ENCODE data around the gene SHPK. TPM values are rescaled to one million over a fixed set of nuclear protein-coding genes. Genes with fewer than 3 reads are reported as not detected.

SHPK gene
- total RNA-seq, 2 experiments from 2014 or later = 11.9 to 12.3 TPM

GRCh38 chr17:3668279-3669084 is 32.4 kb upstream of the SHPK start, which contains the start of the genes EMC6 and TAX1BP3:
TSS of gene EMC6 (plus strand) at chr17:3668812. CDS start at chr17:3669147, 335 bp downstream.
TSS of gene TAX1BP3 (minus strand) at chr17:3668578. CDS start at chr17:3668526, 52 bp downstream.
- Mint-ChIP-seq H3K27me3 (no peaks in the 10 kb centered on the region), H3K4me1 (peaks cover 17% of the 10 kb centered on the region), H3K27ac (peak within 1 kb of the TSS; percentile 92), H3K4me3 (peak within 1 kb of the TSS; percentile 95), H3K9me3 (no peaks in the 10 kb centered on the region), H3K36me3 (peaks cover 16% of the 10 kb centered on the region)
- peak; percentile 100 for DNase-seq

GRCh38 chr17:3667366-3668278 is 31.6 kb upstream of the SHPK start:
- Mint-ChIP-seq H3K4me1 (peaks cover 17% of the 10 kb centered on the region), H3K4me3 (peak overlapping the region; percentile 95), H3K27me3 (no peaks in the 10 kb centered on the region), H3K36me3 (peaks cover 16% of the 10 kb centered on the region), H3K27ac (no peak overlapping the region), H3K9me3 (no peaks in the 10 kb centered on the region)
- peak; percentile 13 for DNase-seq

- H3K4me1 Mint-ChIP-seq = peaks cover 17% of the 10 kb centered on the region
Observed at GRCh38 chr17:3666516-3666915, 30.5 kb upstream of the SHPK start.

GRCh38 chr17:3665834-3666233 is 29.8 kb upstream of the SHPK start:
- no peak for DNase-seq
- Mint-ChIP-seq H3K4me1 (peaks cover 17% of the 10 kb centered on the region), H3K27ac (no peak overlapping the region), H3K36me3 (peaks cover 16% of the 10 kb centered on the region), H3K4me3 (no peak overlapping the region), H3K27me3 (no peaks in the 10 kb centered on the region), H3K9me3 (no peaks in the 10 kb centered on the region)

More at GRCh38 chr17:3666516-3666915, 30.5 kb upstream of the SHPK start:
- H3K9me3 Mint-ChIP-seq = no peaks in the 10 kb centered on the region
- no peak overlapping the region for H3K27ac Mint-ChIP-seq
- peaks cover 16% of the 10 kb centered on the region for H3K36me3 Mint-ChIP-seq
- H3K4me3 Mint-ChIP-seq = no peak overlapping the region
- no peak for DNase-seq
- no peaks in the 10 kb centered on the region for H3K27me3 Mint-ChIP-seq

GRCh38 chr17:3663102-3664011 is 27.3 kb upstream of the SHPK start:
- H3K4me1 Mint-ChIP-seq = peaks cover 5% of the 10 kb centered on the region
- no peak for DNase-seq
- H3K27me3 Mint-ChIP-seq = no peaks in the 10 kb centered on the region
- no peaks in the 10 kb centered on the region for H3K9me3 Mint-ChIP-seq
- no peak overlapping the region for H3K4me3 Mint-ChIP-seq
- no peak overlapping the region for H3K27ac Mint-ChIP-seq
- no peaks in the 10 kb centered on the region for H3K36me3 Mint-ChIP-seq

- Mint-ChIP-seq H3K4me1 (no peaks in the 10 kb centered on the region), H3K27me3 (no peaks in the 10 kb centered on the region), H3K4me3 (no peak overlapping the region), H3K27ac (no peak overlapping the region), H3K36me3 (no peaks in the 10 kb centered on the region), H3K9me3 (no peaks in the 10 kb centered on the region)
- no peak for DNase-seq
Observed at GRCh38 chr17:3660311-3660891, 24.4 kb upstream of the SHPK start.

GRCh38 chr17:3659541-3660111 is 23.6 kb upstream of the SHPK start:
- no peak overlapping the region for H3K4me3 Mint-ChIP-seq
- no peaks in the 10 kb centered on the region for H3K4me1 Mint-ChIP-seq
- no peak for DNase-seq
- H3K9me3 Mint-ChIP-seq = no peaks in the 10 kb centered on the region
- H3K27me3 Mint-ChIP-seq = no peaks in the 10 kb centered on the region
- H3K36me3 Mint-ChIP-seq = no peaks in the 10 kb centered on the region
- H3K27ac Mint-ChIP-seq = no peak overlapping the region

GRCh38 chr17:3658784-3659449 is 22.9 kb upstream of the SHPK start:
- H3K4me1 Mint-ChIP-seq = no peaks in the 10 kb centered on the region
- no peak overlapping the region for H3K27ac Mint-ChIP-seq
- no peaks in the 10 kb centered on the region for H3K9me3 Mint-ChIP-seq
- no peaks in the 10 kb centered on the region for H3K36me3 Mint-ChIP-seq
- H3K4me3 Mint-ChIP-seq = no peak overlapping the region
- DNase-seq = no peak
- no peaks in the 10 kb centered on the region for H3K27me3 Mint-ChIP-seq

GRCh38 chr17:3657874-3658783 is 22.1 kb upstream of the SHPK start:
- Mint-ChIP-seq H3K4me1 (no peaks in the 10 kb centered on the region), H3K4me3 (no peak overlapping the region), H3K36me3 (no peaks in the 10 kb centered on the region), H3K27me3 (no peaks in the 10 kb centered on the region), H3K27ac (no peak overlapping the region), H3K9me3 (no peaks in the 10 kb centered on the region)
- no peak for DNase-seq

- H3K27me3 Mint-ChIP-seq = no peaks in the 10 kb centered on the region
- no peak for DNase-seq
- no peaks in the 10 kb centered on the region for H3K36me3 Mint-ChIP-seq
Observed at GRCh38 chr17:3657588-3657869, 21.5 kb upstream of the SHPK start.

GRCh38 chr17:3656755-3657587 is 20.9 kb upstream of the SHPK start:
- Mint-ChIP-seq H3K9me3 (no peaks in the 10 kb centered on the region), H3K4me3 (no peak overlapping the region), H3K27ac (no peak overlapping the region), H3K4me1 (no peaks in the 10 kb centered on the region), H3K36me3 (no peaks in the 10 kb centered on the region), H3K27me3 (no peaks in the 10 kb centered on the region)
- no peak for DNase-seq

More at GRCh38 chr17:3657588-3657869, 21.5 kb upstream of the SHPK start:
- H3K27ac Mint-ChIP-seq = no peak overlapping the region
- H3K4me1 Mint-ChIP-seq = no peaks in the 10 kb centered on the region
- no peaks in the 10 kb centered on the region for H3K9me3 Mint-ChIP-seq
- H3K4me3 Mint-ChIP-seq = no peak overlapping the region

- no peaks in the 10 kb centered on the region for H3K9me3 Mint-ChIP-seq
- H3K27me3 Mint-ChIP-seq = no peaks in the 10 kb centered on the region
- no peak overlapping the region for H3K4me3 Mint-ChIP-seq
- H3K36me3 Mint-ChIP-seq = no peaks in the 10 kb centered on the region
- DNase-seq = no peak
- H3K27ac Mint-ChIP-seq = no peak overlapping the region
- no peaks in the 10 kb centered on the region for H3K4me1 Mint-ChIP-seq
Observed at GRCh38 chr17:3656353-3656752, 20.3 kb upstream of the SHPK start.

Measured in activated naive CD8-positive, alpha-beta T cell treated with anti-CD3 and anti-CD28 coated beads for 36 hours (primary cell).